HL-60 (cell line): ENCODE results near the gene YARS1.

Experiments used
- DNase-seq, 2 experiments: peaks; one replicate each; pipeline ENCODE4 v3.0.0-alpha.2; 2010 to 2020; ENCODE audit warnings: low read depth in 1 of 2, low spot score in 1 of 2
- H3K27ac ChIP-seq: fragments of 250-450 bp; sonication (Bioruptor Pico); replicated peaks from 2 replicates; pipeline ENCODE4 v1.5.1; 2020; ENCODE audit warnings: mild to moderate bottlenecking, moderate library complexity
- H3K27me3 ChIP-seq: fragments of 250-450 bp; sonication (Bioruptor Pico); 2 replicates; pipeline ENCODE4 v1.5.1; 2021; ENCODE audit warnings: mild to moderate bottlenecking, moderate library complexity; ENCODE audit not compliant: insufficient read depth, poor library complexity, severe bottlenecking
- H3K4me3 ChIP-seq: replicated peaks from 2 replicates; pipeline ENCODE4 v1.5.1; 2011; ENCODE audit warnings: mild to moderate bottlenecking, control low read depth, low read length; ENCODE audit not compliant: insufficient read depth
- GABPA ChIP-seq: IDR thresholded peaks from 2 replicates; pipeline ENCODE4 v1.6.1; 2012; ENCODE audit warnings: low read depth
- POLR2AphosphoS5 ChIP-seq: IDR thresholded peaks from 2 replicates; pipeline ENCODE4 v1.6.1; 2012; ENCODE audit warnings: low read depth
- SPI1 ChIP-seq: IDR thresholded peaks from 2 replicates; pipeline ENCODE4 v1.6.1; 2012; ENCODE audit warnings: low read depth, mild to moderate bottlenecking, borderline replicate concordance
- TF ChIP-seq, protein P1 (sequence below): IDR thresholded peaks from one replicate; pipeline ENCODE4 v1.5.1; 2011; ENCODE audit warnings: low read length, control low read depth, inconsistent platforms; ENCODE audit not compliant: insufficient read depth
- TF ChIP-seq, protein P2 (sequence below): IDR thresholded peaks from 2 replicates; pipeline ENCODE4 v1.6.1; 2012; ENCODE audit warnings: low read depth; ENCODE audit not compliant: insufficient replicate concordance

YARS1 gene

DNA sequence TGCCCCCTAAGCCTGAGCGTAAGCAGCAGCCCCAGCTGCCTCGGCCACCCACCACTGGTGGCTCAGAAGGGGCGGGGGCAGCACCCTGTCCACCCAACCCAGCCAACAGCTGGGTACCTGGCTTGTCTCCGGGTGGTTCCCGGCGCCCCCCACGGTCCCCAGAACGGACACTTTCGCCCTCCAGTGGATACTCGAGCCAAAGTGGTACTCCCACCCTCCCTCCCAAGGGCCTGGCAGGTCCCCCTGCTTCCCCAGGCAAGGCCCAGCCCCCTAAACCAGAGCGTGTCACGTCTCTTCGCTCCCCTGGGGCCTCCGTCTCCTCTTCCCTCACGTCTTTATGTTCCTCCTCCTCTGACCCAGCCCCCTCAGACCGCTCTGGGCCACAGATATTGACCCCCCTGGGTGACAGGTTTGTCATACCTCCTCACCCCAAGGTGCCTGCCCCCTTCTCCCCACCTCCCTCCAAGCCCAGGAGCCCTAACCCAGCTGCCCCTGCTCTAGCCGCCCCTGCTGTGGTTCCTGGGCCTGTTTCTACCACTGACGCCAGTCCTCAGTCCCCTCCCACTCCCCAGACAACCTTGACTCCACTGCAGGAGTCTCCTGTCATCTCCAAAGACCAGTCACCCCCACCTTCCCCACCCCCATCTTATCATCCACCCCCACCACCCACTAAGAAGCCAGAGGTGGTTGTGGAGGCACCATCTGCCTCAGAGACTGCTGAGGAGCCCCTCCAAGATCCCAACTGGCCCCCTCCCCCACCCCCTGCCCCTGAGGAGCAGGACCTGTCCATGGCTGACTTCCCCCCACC, 46.2 kb downstream of the YARS1 start:
- Histone ChIP-seq H3K4me3 (no peak overlapping the region), H3K27ac (no peak overlapping the region), H3K27me3 (no peaks in the 10 kb centered on the region)
- DNase-seq: no peak
- no peak for TF ChIP-seq SPI1
- no peak for TF ChIP-seq POLR2AphosphoS5
- no peak for TF ChIP-seq GABPA
- TF ChIP-seq, protein P1, sequence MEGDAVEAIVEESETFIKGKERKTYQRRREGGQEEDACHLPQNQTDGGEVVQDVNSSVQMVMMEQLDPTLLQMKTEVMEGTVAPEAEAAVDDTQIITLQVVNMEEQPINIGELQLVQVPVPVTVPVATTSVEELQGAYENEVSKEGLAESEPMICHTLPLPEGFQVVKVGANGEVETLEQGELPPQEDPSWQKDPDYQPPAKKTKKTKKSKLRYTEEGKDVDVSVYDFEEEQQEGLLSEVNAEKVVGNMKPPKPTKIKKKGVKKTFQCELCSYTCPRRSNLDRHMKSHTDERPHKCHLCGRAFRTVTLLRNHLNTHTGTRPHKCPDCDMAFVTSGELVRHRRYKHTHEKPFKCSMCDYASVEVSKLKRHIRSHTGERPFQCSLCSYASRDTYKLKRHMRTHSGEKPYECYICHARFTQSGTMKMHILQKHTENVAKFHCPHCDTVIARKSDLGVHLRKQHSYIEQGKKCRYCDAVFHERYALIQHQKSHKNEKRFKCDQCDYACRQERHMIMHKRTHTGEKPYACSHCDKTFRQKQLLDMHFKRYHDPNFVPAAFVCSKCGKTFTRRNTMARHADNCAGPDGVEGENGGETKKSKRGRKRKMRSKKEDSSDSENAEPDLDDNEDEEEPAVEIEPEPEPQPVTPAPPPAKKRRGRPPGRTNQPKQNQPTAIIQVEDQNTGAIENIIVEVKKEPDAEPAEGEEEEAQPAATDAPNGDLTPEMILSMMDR: no peak
- TF ChIP-seq, protein P2, sequence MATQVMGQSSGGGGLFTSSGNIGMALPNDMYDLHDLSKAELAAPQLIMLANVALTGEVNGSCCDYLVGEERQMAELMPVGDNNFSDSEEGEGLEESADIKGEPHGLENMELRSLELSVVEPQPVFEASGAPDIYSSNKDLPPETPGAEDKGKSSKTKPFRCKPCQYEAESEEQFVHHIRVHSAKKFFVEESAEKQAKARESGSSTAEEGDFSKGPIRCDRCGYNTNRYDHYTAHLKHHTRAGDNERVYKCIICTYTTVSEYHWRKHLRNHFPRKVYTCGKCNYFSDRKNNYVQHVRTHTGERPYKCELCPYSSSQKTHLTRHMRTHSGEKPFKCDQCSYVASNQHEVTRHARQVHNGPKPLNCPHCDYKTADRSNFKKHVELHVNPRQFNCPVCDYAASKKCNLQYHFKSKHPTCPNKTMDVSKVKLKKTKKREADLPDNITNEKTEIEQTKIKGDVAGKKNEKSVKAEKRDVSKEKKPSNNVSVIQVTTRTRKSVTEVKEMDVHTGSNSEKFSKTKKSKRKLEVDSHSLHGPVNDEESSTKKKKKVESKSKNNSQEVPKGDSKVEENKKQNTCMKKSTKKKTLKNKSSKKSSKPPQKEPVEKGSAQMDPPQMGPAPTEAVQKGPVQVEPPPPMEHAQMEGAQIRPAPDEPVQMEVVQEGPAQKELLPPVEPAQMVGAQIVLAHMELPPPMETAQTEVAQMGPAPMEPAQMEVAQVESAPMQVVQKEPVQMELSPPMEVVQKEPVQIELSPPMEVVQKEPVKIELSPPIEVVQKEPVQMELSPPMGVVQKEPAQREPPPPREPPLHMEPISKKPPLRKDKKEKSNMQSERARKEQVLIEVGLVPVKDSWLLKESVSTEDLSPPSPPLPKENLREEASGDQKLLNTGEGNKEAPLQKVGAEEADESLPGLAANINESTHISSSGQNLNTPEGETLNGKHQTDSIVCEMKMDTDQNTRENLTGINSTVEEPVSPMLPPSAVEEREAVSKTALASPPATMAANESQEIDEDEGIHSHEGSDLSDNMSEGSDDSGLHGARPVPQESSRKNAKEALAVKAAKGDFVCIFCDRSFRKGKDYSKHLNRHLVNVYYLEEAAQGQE: no peak

DNA sequence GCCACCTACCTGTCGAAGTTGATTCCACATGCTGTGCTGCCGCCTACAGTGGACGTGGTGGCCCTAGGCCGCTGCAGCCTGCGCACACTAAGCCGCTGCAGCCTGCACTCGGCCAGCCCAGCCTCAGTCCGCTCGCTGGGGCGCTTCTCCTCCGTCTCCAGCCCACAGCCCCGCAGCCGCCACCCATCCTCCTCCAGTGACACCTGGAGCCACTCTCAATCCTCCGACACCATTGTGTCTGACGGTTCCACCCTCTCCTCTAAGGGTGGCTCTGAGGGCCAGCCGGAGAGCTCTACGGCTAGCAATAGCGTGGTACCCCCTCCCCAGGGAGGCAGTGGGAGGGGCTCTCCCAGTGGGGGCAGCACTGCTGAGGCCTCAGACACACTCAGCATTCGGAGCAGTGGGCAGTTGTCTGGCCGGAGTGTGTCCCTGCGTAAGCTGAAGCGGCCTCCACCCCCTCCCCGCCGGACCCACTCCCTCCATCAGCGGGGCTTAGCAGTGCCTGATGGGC, 46.9 kb downstream of the YARS1 start:
- TF ChIP-seq, protein P1: no peak
- TF ChIP-seq SPI1 (no peak), POLR2AphosphoS5 (no peak)
- TF ChIP-seq, protein P2: no peak
- no peak for DNase-seq
- H3K27me3 ChIP-seq: no peaks in the 10 kb centered on the region
- H3K27ac ChIP-seq: no peak overlapping the region
- H3K4me3 ChIP-seq: no peak overlapping the region

DNA sequence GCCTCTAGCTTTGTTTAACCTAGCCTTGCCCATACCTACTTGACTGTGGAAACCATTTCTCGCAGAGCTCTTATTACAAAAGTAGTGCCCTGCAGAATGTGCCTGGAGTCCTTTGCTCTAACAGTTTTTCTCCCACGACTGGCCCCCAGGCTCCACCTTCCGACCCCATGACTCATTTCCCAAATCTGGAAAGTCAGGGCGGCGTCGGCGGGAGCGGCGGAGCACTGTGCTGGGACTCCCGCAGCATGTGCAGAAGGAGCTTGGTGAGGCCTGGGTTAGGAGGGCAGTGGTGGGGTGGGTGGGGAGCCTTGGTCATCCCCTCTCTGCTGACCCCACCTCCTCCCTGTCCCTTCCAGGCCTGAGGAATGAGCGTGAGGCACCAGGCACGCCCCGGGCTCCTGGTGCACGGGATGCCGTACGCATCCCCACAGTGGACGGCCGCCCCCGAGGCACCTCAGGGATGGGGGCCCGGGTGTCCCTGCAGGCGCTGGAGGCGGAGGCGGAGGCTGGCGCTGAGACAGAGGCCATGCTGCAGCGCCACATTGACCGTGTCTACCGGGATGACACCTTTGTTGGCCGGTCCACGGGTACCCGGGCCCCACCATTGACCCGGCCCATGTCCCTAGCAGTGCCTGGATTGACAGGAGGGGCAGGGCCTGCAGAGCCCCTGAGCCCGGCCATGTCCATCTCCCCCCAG, 47.5 kb downstream of the YARS1 start:
- DNase-seq: no peak
- Histone ChIP-seq H3K27me3 (no peaks in the 10 kb centered on the region), H3K27ac (no peak overlapping the region), H3K4me3 (no peak overlapping the region)
- TF ChIP-seq POLR2AphosphoS5 (no peak), GABPA (no peak), SPI1 (no peak)
- TF ChIP-seq, protein P1: no peak
- TF ChIP-seq, protein P2: no peak
